Fibroblast of lung (primary cell): Measurements from ENCODE around the gene AATK.

Experiments used
- EZH2 ChIP-seq: IDR thresholded peaks from 2 replicates; pipeline ENCODE4 v1.5.1; 2012; ENCODE audit warnings: low read length, control low read depth, mild to moderate bottlenecking; ENCODE audit errors: missing control alignments
- TF ChIP-seq, protein P1 (sequence below), 2 donors: IDR thresholded peaks in 1 of 2; conservative IDR thresholded peaks in 1 of 2; 1 replicate in 1 of 2; 2 replicates in 1 of 2; pipeline ENCODE4 v1.5.1; 2011 to 2012; ENCODE audit warnings: low read length in 2 of 2, control low read depth in 1 of 2, inconsistent platforms in 1 of 2, low read depth in 1 of 2, mild to moderate bottlenecking in 1 of 2

DNA sequence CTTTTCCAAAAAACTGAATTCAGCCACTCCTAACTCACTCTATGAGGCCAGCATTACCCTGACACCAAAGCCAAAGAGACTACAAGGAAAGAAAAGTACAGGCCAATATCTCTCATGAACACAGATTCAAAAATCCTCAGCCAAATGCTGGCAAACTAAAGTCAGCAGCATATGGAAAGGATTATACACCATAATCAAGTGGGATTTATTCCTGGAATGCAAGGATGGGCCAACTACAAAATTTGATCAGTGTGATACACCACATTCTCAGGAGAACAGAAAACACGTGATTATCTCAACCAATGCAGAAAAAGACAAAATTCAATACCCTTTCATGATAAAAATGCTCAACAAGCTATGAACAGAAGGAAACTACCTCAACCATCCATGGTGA is 7.7 kb upstream of the AATK start:
- TF ChIP-seq, protein P1, sequence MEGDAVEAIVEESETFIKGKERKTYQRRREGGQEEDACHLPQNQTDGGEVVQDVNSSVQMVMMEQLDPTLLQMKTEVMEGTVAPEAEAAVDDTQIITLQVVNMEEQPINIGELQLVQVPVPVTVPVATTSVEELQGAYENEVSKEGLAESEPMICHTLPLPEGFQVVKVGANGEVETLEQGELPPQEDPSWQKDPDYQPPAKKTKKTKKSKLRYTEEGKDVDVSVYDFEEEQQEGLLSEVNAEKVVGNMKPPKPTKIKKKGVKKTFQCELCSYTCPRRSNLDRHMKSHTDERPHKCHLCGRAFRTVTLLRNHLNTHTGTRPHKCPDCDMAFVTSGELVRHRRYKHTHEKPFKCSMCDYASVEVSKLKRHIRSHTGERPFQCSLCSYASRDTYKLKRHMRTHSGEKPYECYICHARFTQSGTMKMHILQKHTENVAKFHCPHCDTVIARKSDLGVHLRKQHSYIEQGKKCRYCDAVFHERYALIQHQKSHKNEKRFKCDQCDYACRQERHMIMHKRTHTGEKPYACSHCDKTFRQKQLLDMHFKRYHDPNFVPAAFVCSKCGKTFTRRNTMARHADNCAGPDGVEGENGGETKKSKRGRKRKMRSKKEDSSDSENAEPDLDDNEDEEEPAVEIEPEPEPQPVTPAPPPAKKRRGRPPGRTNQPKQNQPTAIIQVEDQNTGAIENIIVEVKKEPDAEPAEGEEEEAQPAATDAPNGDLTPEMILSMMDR (conservative IDR thresholded peaks at IDR 0.05 in 1 of 2, IDR thresholded peaks at IDR 0.05 in 1 of 2; ENCODE audit: low read depth in 1 of 2, low read length in 2 of 2), result no peak
- no peak for TF ChIP-seq EZH2
